Left ventricle myocardium inferior (tissue), 1 donor: ENCODE data around the gene ENHO. TPM values are rescaled to one million over a fixed set of nuclear protein-coding genes. Genes with fewer than 3 reads are reported as not detected.

Experiments
- DNase-seq: peaks from one replicate; pipeline ENCODE4 v3.0.0-alpha.2; 2020
- H3K27ac ChIP-seq: fragments of 200-600 bp; replicated peaks from 2 replicates; pipeline ENCODE4 v1.8.0; 2021
- H3K27me3 ChIP-seq: fragments of 200-600 bp; 2 replicates; pipeline ENCODE4 v1.8.0; 2021; ENCODE audit warnings: low read depth
- H3K36me3 ChIP-seq: fragments of 200-600 bp; 2 replicates; pipeline ENCODE4 v1.8.0; 2021
- H3K4me1 ChIP-seq: fragments of 200-600 bp; 2 replicates; pipeline ENCODE4 v1.8.0; 2021
- H3K4me3 ChIP-seq: fragments of 200-600 bp; 2 replicates; pipeline ENCODE4 v1.8.0; 2021; ENCODE audit warnings: mild to moderate bottlenecking, moderate library complexity
- H3K9me3 ChIP-seq: fragments of 200-600 bp; replicated peaks from 2 replicates; pipeline ENCODE4 v1.8.0; 2021
- CTCF ChIP-seq: fragments of 200-600 bp; IDR thresholded peaks from 2 replicates; pipeline ENCODE4 v1.8.0; 2021; ENCODE audit warnings: antibody characterized with exemption, mild to moderate bottlenecking, borderline replicate concordance
- intact Hi-C: fragments of 100-400 bp; cut with micrococcal nuclease; formaldehyde crosslinking; loops from one replicate; pipeline ENCODE4 v1.11.0; 2022
- total RNA-seq: library from RNA; stranded (reverse); fragmentation: NEBNext Ultra II Directional; extraction: Animal tissue kit (Norgen Biotek cat#: 25700); gene quantifications from one replicate; pipeline ENCODE4 v1.2.1, GENCODE V29; 2021
- donor health status: DM: no; HTN: yes; CAD: no; lungs with severe emphysema.

Gene ENHO
- total RNA-seq, 1 donor from 2014 or later, result not detected

DNA sequence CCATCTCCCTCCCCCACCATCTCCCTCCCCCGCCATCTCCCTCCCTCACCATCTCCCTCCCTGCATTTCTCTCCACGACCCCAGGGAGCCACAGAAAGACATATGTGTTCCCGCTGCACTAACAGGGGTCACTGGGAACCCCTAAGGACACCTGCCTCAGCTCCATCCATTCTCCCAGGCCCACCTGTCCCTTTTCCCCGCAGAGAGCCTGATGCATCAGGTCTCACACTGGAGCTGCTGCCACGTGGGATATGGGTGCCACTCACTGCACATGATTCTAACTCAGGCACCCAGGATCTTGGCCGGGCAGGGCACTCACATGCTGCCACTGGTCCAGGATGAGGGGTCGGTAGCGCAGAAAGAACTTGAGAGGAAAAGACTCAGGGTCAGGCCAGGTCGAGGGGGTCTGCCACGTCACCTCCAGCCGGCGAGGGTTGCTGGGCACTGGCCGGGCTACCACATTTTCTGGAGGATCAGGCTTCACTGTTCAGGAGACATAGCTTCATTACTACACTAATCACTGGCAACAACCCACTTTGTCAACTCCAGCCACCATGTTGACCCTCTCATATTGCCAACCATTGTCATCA, 33.2 kb upstream of the ENHO start:
- no peak overlapping the region for H3K27ac ChIP-seq
- no peak for TF ChIP-seq CTCF

DNA sequence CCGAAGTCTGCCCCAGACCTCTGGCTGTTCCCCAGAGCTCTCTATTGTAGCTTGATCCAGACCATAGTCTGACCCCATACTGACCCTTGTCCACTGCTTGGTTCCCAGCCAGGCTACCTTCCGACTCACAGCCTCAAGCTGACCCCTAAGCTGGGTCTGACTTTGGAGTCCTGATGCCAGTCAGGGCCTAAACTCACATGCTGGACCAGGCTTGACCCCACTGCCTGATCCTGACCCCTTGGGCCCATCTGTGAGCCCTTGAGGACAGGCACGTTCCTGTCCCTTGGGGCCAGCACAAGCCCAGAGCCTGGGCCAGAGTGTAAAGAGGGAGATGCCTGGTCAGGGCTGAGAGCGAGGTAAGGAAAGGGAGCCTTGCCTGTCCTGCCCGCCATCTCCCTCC, 32.7 kb upstream of the ENHO start:
- Histone ChIP-seq H3K27me3 (peaks cover 18% of the 10 kb centered on the region), H3K4me1 (peaks cover 19% of the 10 kb centered on the region), H3K9me3 (no peaks in the 10 kb centered on the region), H3K36me3 (no peaks in the 10 kb centered on the region), H3K4me3 (no peak overlapping the region), H3K27ac (no peak overlapping the region)
- intact Hi-C loops, result no loop called here
- no peak for DNase-seq
- no peak for TF ChIP-seq CTCF

More for the DNA sequence above, 33.2 kb upstream of the ENHO start:
- no peak overlapping the region for H3K4me3 ChIP-seq
- intact Hi-C loops, result no loop called here
- peaks cover 25% of the 10 kb centered on the region for H3K4me1 ChIP-seq
- H3K9me3 ChIP-seq, result no peaks in the 10 kb centered on the region
- H3K27me3 ChIP-seq, result peaks cover 23% of the 10 kb centered on the region
- no peak for DNase-seq
- no peaks in the 10 kb centered on the region for H3K36me3 ChIP-seq

- Histone ChIP-seq H3K9me3 (no peaks in the 10 kb centered on the region), H3K4me3 (no peak overlapping the region), H3K36me3 (no peaks in the 10 kb centered on the region), H3K27me3 (peaks cover 15% of the 10 kb centered on the region), H3K27ac (no peak overlapping the region), H3K4me1 (peaks cover 14% of the 10 kb centered on the region)
- no peak for TF ChIP-seq CTCF
- no peak for DNase-seq
- intact Hi-C loops, result no loop called here
Observed at GRCh38 chr9:34555002-34555348, 32.2 kb upstream of the ENHO start.

DNA sequence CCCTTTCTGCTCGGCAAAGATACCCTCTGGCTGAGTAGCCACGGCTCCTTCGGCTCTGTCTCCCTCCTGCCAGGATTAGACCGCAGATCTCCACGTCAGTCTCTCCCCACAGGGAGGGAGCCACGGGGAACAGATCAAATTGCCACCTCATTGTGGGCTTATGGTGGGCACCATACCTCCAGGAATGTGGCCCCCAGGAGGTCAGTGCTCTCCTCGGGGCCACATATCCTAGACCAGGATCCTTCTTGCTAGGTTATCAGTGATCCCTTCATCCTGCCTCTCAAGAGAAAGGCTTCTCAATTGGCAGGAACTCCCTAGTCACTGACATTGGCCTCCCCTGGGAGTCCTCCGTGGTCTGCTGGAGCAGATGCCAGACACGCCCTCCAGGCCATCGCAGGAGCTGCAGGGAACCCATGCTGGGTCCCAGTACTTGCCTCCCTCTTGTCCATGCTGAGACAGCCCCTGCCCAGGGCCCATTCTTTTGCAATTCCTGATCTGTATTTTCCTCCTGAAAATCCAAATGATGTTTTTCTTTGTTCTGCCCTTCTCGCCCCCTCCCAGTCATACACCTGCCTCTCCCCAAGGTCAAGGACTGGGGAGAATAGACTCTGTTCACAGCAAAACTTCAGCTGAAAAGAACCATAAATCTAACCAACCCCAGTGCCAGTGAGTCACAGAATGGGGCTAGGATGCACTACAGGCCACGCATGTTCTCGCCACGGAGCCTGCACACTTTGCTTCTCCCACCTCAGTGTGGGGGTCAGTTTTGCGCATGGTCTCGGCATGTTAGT, 31.6 kb upstream of the ENHO start:
- DNase-seq, result no peak
- Histone ChIP-seq H3K36me3 (no peaks in the 10 kb centered on the region), H3K4me1 (peaks cover 8% of the 10 kb centered on the region), H3K27me3 (peaks cover 10% of the 10 kb centered on the region), H3K9me3 (no peaks in the 10 kb centered on the region), H3K27ac (no peak overlapping the region), H3K4me3 (no peak overlapping the region)
- TF ChIP-seq CTCF, result no peak
- intact Hi-C loops, result no loop called here

- Histone ChIP-seq H3K4me1 (no peaks in the 10 kb centered on the region), H3K36me3 (no peaks in the 10 kb centered on the region), H3K27ac (no peak overlapping the region), H3K4me3 (no peak overlapping the region), H3K9me3 (no peaks in the 10 kb centered on the region), H3K27me3 (peaks cover 4% of the 10 kb centered on the region)
- DNase-seq, result no peak
- intact Hi-C loops, result no loop called here
- no peak for TF ChIP-seq CTCF
Observed at GRCh38 chr9:34553511-34554021, 30.8 kb upstream of the ENHO start.
